IPS-NIHi7 (cell line): Measurements from ENCODE around the gene TNS2.
"Not testable (repeated sequence)": the region's sequence is repeated elsewhere in the genome, so short reads cannot be mapped to it uniquely, and the experiment has no call there.

Source experiments
- DNase-seq: peaks from one replicate; pipeline ENCODE4 v3.0.0; 2012; ENCODE audit warnings: mixed read lengths; ENCODE audit errors: extremely low spot score

Gene TNS2, protein sequence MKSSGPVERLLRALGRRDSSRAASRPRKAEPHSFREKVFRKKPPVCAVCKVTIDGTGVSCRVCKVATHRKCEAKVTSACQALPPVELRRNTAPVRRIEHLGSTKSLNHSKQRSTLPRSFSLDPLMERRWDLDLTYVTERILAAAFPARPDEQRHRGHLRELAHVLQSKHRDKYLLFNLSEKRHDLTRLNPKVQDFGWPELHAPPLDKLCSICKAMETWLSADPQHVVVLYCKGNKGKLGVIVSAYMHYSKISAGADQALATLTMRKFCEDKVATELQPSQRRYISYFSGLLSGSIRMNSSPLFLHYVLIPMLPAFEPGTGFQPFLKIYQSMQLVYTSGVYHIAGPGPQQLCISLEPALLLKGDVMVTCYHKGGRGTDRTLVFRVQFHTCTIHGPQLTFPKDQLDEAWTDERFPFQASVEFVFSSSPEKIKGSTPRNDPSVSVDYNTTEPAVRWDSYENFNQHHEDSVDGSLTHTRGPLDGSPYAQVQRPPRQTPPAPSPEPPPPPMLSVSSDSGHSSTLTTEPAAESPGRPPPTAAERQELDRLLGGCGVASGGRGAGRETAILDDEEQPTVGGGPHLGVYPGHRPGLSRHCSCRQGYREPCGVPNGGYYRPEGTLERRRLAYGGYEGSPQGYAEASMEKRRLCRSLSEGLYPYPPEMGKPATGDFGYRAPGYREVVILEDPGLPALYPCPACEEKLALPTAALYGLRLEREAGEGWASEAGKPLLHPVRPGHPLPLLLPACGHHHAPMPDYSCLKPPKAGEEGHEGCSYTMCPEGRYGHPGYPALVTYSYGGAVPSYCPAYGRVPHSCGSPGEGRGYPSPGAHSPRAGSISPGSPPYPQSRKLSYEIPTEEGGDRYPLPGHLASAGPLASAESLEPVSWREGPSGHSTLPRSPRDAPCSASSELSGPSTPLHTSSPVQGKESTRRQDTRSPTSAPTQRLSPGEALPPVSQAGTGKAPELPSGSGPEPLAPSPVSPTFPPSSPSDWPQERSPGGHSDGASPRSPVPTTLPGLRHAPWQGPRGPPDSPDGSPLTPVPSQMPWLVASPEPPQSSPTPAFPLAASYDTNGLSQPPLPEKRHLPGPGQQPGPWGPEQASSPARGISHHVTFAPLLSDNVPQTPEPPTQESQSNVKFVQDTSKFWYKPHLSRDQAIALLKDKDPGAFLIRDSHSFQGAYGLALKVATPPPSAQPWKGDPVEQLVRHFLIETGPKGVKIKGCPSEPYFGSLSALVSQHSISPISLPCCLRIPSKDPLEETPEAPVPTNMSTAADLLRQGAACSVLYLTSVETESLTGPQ (N-terminal part only)

DNA sequence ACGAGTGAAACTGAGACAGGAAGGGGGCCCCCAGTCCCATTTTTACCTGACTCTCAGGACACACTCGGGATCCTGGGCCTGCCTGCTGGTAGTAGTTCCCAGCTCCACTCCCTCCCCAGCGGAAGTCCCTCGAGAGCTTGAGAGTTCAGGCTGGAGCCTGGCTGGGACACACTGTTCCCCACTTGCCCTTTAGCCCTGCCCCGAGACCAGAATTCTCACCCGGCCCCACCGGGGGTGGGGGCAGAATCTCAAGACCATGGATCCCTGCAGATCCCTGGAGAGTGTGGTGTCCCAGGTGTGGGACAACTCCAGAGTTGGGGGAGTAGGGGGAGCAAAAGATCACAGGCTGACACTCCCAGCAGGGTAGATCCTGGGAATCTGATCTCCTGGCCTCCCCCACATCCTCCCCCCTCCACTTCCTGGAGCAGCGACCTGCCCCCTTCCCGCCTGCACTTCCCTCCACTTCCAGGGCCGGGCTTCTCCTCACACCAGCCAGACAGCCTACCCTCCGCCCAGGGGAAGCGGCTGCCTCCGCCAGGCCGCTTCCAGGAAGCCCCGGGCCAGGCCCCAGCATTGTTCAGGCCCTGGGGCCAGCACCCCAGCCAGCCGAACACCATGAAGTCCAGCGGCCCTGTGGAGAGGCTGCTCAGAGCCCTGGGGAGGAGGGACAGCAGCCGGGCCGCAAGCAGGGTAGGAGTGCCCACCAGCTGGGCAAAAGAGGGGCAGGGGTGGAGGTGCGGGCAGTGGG is at the start of gene TNS2:
TSS of gene TNS2 (plus strand) at position 495 of the 748 bp plus-strand sequence. CDS start at position 616, 121 bp downstream.
- peak; percentile 66 for DNase-seq

DNA sequence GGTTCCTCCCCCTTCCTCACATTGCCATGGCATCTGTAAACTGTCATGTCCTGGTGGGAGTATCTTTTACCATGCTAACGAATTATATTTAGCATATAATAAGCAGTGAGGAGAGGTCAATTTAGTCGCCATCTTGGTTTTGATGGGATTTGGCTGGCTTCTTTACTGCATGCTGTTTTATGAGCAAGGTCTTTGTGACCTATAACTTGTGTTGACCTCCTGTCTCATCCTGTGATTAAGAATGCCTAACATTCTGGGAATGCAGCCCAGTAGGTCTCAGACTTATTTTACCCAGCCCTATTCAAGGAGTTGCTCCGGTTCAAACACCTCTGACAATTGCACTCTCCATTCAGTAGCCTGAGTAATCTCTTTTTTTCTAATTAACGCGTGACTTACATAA is 45.7 kb upstream of the TNS2 start:
- no peak for DNase-seq

DNA sequence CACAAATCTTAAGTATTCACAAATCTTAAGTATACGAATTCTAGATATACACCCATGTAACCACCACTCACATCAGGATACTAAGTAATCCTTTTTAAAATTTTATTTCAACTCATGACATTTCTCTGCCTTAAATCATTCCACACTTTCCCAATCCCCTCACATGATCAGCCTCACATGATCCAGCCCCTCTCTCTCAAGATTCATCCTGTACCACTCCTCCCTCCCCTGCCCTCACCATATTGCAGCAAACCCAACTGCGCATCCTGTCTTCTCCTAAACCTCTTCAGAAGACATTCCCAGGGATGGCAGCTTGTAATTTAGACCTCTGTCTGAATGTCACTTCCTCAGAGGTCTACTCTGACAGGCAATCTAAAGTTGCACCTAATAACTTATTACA is 45.3 kb upstream of the TNS2 start:
- no peak for DNase-seq

DNA sequence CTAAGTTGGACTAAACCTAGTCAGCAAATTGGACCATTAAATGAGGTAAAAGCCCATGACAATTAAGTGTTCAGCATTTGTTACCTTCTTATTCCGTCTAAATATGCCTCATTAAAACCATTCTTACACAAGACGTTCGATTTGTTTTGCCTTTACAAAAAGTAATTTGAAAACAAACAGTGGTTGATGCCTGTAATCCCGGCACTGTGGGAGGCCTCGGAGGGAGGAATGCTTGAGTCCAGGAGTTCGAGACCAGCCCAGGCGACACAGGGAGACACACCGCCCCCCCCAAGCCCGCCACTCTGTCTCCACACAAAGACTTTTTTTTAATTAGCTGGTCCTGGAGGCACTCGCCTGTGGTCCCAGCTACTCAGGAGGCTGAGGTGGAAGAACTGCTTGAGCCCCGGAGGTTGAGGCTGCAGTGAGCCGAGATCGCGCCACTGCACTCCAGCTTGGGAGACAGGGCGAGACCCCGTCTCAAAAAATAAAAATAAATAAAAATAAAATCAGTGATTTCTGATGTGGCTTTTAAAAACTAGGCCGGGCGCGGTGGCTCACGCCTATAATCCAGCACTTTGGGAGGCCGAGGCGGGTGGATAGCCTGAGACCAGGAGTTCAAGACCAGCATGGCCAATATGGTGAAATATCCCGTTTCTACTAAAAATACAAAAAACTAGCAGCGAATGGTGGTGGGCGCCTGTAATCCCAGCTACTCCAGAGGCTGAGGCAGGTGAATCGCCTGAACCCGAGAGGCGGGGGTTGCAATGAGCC is 44.5 kb upstream of the TNS2 start:
- DNase-seq: no peak

DNA sequence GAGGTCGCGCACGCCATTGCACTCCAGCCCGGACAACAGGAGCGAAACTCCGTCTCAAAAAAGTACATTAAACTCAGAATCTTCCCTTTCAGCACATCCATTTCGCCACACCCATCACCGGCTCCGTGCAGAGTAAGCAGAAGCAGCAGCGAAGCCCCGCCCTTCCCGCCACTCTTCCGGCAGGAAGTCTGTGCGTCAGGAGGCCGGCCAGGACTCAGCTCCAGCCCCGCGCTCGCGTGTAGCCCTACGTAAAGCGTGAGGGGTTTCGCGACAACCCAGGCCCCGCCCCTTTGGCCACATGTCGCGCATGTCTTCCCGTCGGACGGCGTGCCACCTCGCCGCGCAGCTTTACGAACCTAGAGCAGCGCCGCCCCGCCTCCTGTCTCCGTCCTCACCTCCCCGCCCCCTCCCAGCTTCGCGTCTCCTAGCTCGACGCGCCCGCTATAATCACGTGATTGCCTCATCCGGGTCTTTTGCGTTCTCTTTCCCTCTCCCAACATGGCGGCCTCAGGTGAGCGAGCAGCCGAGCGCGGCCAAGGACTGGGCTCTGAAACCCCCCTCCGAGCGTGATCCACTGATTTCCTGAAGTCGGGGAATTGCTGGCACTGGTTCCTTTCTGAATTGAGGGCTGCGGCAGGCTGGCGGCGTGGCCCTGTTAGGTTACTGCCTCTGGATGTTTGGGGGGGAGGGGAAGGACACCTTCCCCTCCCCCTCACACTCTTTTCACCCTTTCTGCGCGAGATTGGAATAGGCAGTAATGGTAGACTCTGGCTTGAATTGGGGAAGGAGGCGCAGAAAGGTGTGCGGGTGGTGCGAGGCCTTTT is 43.7 kb upstream of the TNS2 start, which contains the start of gene EIF4B:
TSS of gene EIF4B (plus strand) at position 471 of the 824 bp plus-strand sequence. CDS start at position 499, 28 bp downstream.
- DNase-seq: peak; percentile 96

DNA sequence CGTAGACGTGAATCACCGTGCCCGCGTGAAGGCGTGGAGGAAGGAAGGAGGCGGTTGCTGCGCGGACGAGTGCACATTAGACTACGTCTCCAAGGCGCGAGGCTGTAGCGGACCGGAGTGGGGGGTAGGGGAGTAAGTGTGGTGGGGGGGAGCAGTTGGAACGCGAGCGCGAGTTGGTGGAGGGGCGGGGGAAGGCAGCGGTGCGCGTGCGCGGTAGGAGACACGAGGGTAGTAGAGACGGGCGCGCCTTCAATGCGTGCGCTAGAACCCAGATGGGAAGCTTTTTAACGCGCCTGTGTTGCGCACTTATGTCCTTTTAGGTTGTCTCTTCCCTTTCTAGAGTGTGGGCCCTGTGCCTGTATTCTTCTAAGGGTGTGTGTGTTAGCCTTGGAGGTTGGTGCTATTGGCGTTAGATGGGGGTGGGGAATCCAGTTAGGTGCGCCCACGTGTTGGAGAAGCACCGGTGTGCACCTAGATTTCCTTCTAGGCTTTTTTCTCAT is 43.0 kb upstream of the TNS2 start:
- DNase-seq: peak; percentile 79

DNA sequence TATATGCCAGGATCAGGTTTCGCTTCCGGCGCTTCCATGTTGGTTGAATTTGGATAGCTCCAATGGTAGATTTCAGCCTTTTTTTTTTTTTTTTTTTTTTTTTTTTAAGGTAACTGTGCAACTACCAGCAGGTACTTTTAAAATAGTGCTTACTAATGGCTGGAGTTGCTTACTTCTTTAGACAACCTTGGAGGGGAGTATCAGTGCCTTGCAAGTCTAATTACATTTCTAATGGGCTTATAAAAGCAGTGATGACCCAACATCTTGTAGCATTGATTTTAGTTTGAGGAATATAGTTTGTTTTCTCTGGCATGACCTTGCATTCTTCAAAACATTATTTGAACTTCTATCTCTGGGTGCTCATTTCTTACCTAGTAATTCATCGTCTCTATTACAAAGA is 42.5 kb upstream of the TNS2 start:
- no peak for DNase-seq

DNA sequence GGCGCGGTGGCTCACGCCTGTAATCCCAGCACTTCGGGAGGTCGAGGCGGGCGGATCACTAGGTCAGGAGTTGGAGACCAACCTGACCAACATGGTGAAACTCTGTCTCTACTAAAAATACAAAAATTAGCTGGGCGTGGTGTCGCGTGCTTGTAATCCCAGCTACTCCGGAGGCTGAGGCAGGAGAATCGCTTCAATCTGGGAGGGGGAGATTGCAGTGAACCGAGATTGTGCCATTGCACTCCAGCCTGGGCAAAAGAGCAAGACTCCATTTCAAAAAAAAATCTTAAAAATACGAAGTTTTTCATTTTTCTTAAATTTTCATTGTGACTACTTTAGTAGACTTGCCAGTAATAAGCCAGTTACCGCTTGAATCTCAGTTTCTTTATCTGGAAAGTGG is 41.1 kb upstream of the TNS2 start:
- not testable (repeated sequence) for DNase-seq

DNA sequence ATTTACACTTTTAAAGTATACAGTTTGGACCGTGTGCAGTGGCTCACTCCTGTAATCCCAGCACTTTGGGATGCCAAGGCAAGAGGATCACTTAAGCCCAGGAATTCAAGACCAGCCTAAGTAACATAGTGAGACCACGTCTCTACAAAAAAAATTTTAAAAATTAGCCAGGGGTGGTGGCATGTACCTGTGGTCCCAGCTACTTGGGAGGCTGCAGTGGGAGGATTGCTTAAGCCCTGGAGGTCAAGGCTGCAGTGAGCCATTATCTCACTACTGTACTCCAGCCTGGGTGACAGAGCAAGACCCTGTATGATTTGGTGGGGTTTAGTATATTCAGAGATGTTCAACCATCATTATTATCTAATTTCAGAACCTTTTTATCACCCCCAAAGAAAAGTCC is 38.9 kb upstream of the TNS2 start:
- no peak for DNase-seq

DNA sequence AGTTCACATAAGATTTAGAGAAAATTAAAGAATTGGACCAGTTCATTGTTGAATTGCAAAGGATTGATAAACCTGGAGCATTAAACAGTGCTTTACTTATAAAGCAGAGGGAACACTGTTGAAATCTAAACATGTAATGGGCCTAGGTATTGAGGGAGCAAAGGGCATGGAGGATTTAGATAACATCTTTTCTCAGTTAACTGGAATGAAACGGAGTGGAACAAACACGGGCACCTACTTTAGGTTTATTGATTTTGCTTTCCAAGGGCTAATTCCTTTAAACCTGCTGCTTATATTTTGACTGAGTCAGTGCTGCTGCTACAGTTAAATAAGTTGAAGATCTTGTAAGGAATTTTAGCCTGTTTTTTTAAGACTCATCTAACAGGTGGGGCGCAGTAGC is 38.0 kb upstream of the TNS2 start:
- DNase-seq: no peak

DNA sequence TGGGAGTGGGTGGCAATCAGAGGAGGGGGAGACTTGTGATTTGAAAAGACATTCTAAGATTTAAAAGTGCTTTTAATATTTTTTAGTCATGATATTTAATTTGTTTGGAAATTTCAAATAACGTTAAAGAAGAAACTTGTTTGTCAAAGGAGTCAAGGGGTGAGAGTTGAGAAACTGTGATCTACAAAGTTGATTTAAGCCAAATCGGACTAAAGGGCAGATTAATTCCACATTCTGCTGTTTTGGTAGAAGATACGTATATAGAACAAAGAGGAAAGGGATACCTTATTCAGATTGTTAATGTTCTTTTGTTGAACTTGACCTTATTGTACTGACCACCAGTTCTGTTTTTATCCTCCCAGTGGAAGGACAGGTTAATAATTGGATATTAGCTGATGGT is 36.9 kb upstream of the TNS2 start:
- DNase-seq: no peak

DNA sequence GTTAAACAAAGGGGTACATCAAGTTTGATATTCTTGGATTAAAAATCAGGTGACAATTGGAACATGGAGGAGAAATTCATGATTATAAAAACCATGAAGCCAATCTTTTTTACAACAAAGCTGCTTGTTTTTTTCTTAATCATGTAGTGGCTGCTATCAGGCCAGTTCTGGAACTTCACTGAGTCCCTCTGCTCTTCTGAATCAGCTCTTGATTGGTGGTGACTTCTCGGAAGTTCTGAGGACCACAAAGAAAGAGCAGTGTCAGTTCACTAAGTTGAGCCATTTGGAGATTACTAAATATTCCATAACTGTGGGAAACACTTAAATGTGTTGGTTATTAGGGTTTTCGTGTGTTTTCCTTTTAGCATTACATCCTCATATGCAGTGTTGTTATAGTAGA is 35.2 kb upstream of the TNS2 start:
- DNase-seq: no peak

DNA sequence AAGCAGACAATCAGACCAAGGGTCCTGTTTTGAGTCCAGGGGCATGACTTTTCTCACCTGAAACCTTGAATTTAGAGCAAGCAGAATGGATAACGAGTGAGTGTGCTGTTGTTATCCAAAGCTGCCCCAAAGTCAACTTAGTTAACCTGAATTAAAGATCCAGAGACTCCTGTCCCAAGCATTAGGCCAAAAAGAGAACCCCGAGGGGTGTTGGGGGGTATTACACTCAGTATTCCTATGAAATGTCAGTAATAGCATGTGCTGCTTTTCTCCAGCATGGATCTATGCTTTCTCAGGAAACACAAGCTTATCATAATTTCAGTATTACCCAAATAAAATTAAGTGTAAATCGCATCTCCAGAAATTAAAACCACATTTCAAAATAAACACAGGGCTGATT is 24.6 kb upstream of the TNS2 start:
- no peak for DNase-seq

DNA sequence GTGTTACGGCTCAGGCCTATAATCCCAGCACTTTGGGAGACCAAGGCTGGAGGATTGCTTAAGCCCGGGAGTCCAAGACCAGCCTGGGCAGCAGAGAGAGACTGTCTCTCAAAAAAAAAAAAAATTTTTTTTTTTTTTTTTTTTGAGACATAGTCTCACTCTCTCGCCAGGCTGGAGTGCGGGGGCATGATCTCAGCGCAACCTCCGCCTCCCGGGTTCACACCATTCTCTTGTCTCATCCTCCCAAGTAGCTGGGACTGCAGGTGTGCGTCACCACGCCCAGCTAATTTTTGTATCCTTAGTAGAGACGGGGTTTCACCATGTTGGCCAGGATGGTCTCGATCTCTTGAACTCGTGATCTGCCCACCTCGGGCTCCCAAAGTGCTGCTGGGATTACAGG is 22.9 kb upstream of the TNS2 start:
- DNase-seq: not testable (repeated sequence)

DNA sequence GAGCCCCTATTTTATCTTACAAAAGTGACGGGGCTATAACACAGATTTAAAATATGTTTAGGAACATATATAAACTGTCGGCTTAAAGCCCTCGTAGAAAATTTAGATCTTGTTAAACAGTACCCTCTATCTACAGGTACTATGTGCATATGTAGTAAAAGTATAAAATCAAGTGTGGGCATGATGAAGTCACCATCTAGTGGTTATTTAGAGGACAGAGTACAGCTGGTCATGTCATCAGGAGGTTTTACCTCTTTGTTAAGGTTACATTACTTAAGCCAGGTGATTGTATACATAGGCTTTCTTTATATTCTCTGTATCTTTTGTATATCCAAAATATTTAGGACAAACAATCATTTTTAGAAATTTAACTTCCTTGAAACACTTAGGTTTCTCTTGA is 18.2 kb upstream of the TNS2 start:
- DNase-seq: no peak

DNA sequence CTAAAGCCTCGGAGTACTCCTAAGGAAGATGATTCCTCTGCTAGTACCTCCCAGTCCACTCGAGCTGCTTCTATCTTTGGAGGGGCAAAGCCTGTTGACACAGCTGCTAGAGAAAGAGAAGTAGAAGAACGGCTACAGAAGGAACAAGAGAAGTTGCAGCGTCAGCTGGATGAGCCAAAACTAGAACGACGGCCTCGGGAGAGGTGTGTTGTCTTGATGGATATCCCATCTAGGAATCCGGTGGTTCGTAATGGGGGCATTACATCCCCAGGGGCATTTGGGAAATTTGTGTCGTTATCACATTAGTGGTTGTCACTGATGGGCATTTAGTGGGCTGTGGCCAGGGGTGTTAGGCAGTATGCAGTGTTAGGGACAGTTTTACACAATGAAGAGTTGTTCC is 16.0 kb upstream of the TNS2 start:
- DNase-seq: not testable (repeated sequence)

DNA sequence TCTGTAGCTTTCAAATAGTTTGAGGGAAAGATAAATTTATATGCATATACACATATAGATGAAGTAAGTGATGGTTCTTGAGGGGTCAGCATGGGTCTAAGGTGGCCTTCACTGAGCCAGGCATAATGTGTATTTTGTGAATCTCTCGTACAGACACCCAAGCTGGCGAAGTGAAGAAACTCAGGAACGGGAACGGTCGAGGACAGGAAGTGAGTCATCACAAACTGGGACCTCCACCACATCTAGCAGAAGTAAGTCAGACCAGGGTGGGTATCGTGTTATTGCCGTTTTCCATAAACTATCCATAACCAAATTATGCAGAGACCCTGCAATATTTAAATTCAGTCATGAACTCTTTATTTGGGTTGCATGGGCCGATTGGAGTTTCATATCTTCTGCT is 15.4 kb upstream of the TNS2 start:
- no peak for DNase-seq

DNA sequence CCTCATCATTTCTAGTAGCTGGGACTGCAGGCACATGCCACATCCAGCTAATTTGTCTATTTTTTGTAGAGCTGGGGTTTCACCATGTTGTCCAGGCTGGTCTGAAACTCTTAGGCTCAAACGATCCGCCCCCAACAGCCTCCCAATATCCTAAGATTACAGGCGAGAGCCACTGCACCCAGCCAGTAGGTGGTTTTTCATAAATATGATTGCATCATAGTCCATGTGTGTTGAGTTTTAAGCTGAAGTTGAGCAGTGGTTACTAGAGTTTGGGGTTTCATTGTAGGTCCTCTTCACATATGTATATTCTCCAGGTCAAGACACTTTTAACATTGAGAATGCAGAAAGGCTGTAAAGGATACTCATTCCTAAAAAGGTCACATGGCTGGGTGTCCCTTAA is 13.1 kb upstream of the TNS2 start:
- DNase-seq: no peak

DNA sequence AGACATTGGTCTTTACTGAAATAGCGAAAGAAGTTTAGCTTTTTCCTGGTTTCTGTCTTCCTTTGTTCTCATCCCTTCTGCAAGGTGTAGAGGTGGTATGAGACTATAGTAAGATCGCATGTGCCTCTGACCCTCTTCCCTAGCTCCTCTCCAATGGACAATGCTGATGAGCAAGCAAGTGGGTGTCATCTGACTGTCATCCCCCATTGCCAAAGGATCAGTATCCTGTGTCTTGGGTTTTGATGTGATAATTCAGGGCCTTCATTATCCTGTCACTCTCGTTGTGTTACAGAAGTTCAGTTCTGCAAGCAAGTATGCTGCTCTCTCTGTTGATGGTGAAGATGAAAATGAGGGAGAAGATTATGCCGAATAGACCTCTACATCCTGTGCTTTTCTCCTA is 10.0 kb upstream of the TNS2 start:
- no peak for DNase-seq
